Pancreas (tissue), 10 donors: ENCODE measurements around the gene SEC24D. TPM values are rescaled to one million over a fixed set of nuclear protein-coding genes. Genes with fewer than 3 reads are reported as not detected.

Source experiments
- ATAC-seq, 4 donors: fragments of 200-7000 bp; cut with Tn5 transposase; one replicate each; pipeline versions ENCODE4 v1.8.0 to v1.9.1; 2020; ENCODE audit warnings: mild to moderate bottlenecking in 4 of 4, moderate library complexity in 4 of 4
- DNase-seq, 6 donors: peaks; one replicate each; pipeline ENCODE4 v3.0.0-alpha.2; 2020
- FAIRE-seq: peaks from 2 replicates; lab custom pipeline; 2012; peaks lifted over from hg19 to GRCh38; lab: Jason Lieb, UNC
- H3K27ac ChIP-seq, 4 donors: fragments of 200-600 bp; sonication (generic); 1 replicate in 3 of 4; 2 replicates in 1 of 4; pipeline versions ENCODE4 v1.5.0 to v1.8.0; 2020
- H3K27me3 ChIP-seq, 4 donors: fragments of 200-600 bp; one replicate each; pipeline ENCODE4 v1.8.0; 2021
- H3K36me3 ChIP-seq, 3 donors: fragments of 200-600 bp; sonication (generic) in 1 of 3; one replicate each; pipeline versions ENCODE4 v1.5.0 to v1.8.0; 2020 to 2021
- H3K4me1 ChIP-seq, 3 donors: fragments of 200-600 bp; one replicate each; pipeline ENCODE4 v1.8.0; 2021
- H3K4me3 ChIP-seq, 4 donors: fragments of 200-600 bp; sonication (generic) in 2 of 4; one replicate each; pipeline versions ENCODE4 v1.5.0 to v1.8.0; 2020 to 2021
- H3K9me3 ChIP-seq, 4 donors: fragments of 200-600 bp; one replicate each; pipeline ENCODE4 v1.8.0; 2021
- CTCF ChIP-seq, 4 donors: fragments of 200-600 bp; sonication (generic) in 3 of 4; IDR thresholded peaks; one replicate each; pipeline versions ENCODE4 v1.5.0 to v1.8.0; 2021; ENCODE audit warnings: antibody characterized with exemption in 4 of 4
- WGBS, 2 donors: extraction: QIAGEN DNeasy Blood & Tissue Kit; methylation state at CpG; one replicate each; pipeline ENCODE4 v1.1.7; 2013; 5-methylcytosine and 5-hydroxymethylcytosine counted together
- intact Hi-C, 3 donors: fragments of 100-400 bp; cut with DNase I; formaldehyde crosslinking; loops; one replicate each; pipeline versions ENCODE4 v1.11.1 to v1.14.2; 2022
- polyA plus RNA-seq, 2 donors: library from polyadenylated mRNA; stranded (reverse); fragments of 200-250 nt; gene quantifications; one replicate each; pipeline ENCODE4 v1.2.3, GENCODE V29; 2013
- total RNA-seq, 6 donors: library from RNA; stranded (reverse); fragmentation: NEBNext Ultra II Directional in 4 of 6; extraction: Animal tissue kit (Norgen Biotek cat#: 25700) in 4 of 6; gene quantifications; one replicate each; pipeline versions ENCODE4 v1.2.1 to v1.2.4, GENCODE V29; 2021 to 2023
- donor health status: healthy with polysubstance abuse.
- donor health status: DM: no; HTN: no; CAD: no; lungs with moderate emphysema.
- donor health status: DM: no; HTN: no; CAD: no.
- donor health status: control.
- donor health status: control.
- donor health status: Bipolar disorder and iron deficiency.
- donor health status: DM: yes; HTN: yes; CAD: no.
- donor health status: DM: no; HTN: no; CAD: no.
- donor health status: DM: no; HTN: no; CAD: no.
- donor health status: DM: yes; HTN: yes; CAD: no.

The SEC24D gene
- total and polyA plus RNA-seq, 8 donors = 10.9 to 49.6 (median 35.1) TPM

DNA sequence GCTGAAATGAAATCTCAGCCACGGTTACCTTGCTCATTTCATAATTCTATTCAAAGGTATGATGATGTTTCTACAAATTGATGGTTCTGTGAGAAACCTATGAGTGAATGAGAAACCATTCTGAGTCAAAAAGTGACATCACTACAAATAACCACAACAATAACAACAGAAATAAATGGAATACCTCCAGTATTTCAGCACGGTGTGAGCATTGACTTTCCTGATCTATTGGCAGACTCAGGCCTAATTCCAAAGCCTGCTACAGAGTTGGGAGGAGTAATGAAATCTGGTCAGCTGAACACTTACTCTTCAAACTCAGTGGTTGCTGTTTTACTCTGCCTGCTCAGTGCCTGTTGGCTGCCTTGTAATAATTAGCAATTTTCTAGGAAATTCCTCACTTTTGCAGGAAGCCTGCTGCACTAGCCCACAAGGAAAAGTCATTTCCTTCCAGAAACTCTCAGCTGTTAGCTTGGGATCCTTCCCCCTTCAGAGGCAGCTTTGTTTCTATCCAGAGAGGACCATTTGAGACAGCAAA, 33.9 kb upstream of the SEC24D start:
- H3K9me3 ChIP-seq = no peaks in the 10 kb centered on the region
- no peak for TF ChIP-seq CTCF (IDR thresholded peaks at IDR 0.05)
- no peak overlapping the region for H3K4me3 ChIP-seq
- H3K4me1 ChIP-seq = no peaks in the 10 kb centered on the region
- intact Hi-C loops = loop anchor here in 2 of 3 donors (10.0 kb wide), 1 partner anchor 105 kb away; no protein-coding TSS in a partner anchor
- no peak overlapping the region for H3K27ac ChIP-seq
- FAIRE-seq (no peak), ATAC-seq (no peak), DNase-seq (no peak)
- 58 to 60% methylated on average over 2 of the region's 2 CpGs for WGBS, 2 donors
- peaks cover 0 to 3% (median 0%) of the 10 kb centered on the region in 4 donors for H3K27me3 ChIP-seq
- no peaks in the 10 kb centered on the region for H3K36me3 ChIP-seq

- TF ChIP-seq CTCF (IDR thresholded peaks at IDR 0.05) = no peak
- H3K27ac ChIP-seq = no peak overlapping the region
- H3K4me1 ChIP-seq = no peaks in the 10 kb centered on the region
- no peaks in the 10 kb centered on the region for H3K9me3 ChIP-seq
- FAIRE-seq (no peak), DNase-seq (no peak), ATAC-seq (no peak)
- intact Hi-C loops = loop anchor here in 1 of 3 donors (10.0 kb wide), 1 partner anchor 103 kb away; no protein-coding TSS in a partner anchor
- H3K36me3 ChIP-seq = no peaks in the 10 kb centered on the region
- H3K27me3 ChIP-seq = no peaks in the 10 kb centered on the region
- 71 to 84% methylated on average over 3 of the region's 3 CpGs for WGBS, 2 donors
- H3K4me3 ChIP-seq = no peak overlapping the region
These were observed 31.6 kb upstream of the SEC24D start for GRCh38 chr4:118867311-118868067.

DNA sequence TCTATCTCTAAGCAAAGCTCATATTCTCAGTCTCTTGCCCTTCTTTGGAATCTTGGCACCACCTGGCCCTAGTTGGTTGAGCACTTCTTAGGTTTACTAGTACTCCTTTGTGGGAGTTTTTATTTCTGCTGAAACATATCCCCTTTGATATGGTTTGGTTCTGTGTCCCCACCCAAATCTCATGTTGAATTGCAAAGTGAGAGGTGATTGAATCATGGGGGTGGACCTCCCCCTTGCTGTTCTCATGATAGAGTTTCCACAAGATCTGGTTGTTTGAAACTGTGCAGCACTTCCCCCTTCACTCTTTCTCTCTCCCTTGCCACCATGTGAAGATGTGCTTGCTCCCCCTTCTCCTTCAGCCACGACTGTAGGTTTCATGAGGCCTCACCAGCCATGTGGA, 30.5 kb upstream of the SEC24D start:
- FAIRE-seq (no peak), ATAC-seq (no peak), DNase-seq (no peak)
- no peaks in the 10 kb centered on the region for H3K9me3 ChIP-seq
- H3K4me3 ChIP-seq = no peak overlapping the region
- H3K27ac ChIP-seq = no peak overlapping the region
- H3K36me3 ChIP-seq = no peaks in the 10 kb centered on the region
- TF ChIP-seq CTCF (IDR thresholded peaks at IDR 0.05) = no peak
- WGBS, 2 donors = 76 to 90% methylated on average over 1 of the region's 1 CpG
- H3K27me3 ChIP-seq = no peaks in the 10 kb centered on the region
- H3K4me1 ChIP-seq = no peaks in the 10 kb centered on the region
- intact Hi-C loops = loop anchor here in 1 of 3 donors (10.0 kb wide), 1 partner anchor 102 kb away; no protein-coding TSS in a partner anchor

DNA sequence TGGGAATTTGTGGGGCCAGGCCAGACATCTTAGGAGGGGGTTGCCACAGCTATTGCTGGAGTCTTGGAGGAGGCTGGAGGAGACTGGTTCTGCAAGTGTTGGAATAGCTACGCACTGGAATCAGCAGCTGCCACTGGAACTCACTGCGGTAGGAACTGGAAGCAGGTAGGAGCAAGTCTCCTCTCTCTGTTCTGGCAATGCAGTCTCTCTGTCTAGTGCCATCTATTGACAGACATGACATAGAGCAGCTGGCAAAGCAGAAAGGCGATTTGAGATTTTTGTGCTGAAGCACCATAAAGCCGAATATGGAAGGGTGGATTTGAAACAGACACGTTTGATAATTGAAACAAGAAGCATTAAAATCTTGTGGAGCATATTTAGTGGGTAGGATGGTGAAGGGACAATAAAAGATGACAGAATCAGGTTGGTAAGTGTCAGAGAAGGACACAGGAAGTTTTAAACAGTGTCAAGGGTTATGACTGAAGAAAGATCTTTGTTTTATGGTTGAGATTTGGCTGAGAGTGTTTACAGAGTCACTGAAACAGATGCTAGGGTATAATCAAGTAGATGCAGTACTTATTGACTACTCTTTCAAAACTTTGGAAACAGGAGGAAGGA, 29.3 kb upstream of the SEC24D start:
- H3K27me3 ChIP-seq = no peaks in the 10 kb centered on the region
- no peak overlapping the region for H3K27ac ChIP-seq
- peak in 4 of 6 donors; percentile 33 to 65 (median 56) for DNase-seq
- whole genome bisulfite sequencing, 2 donors = 9 to 12% methylated on average over 5 of the region's 5 CpGs
- H3K4me3 ChIP-seq = no peak overlapping the region
- intact Hi-C loops = loop anchor here in 1 of 3 donors (10.0 kb wide), 1 partner anchor 100 kb away; no protein-coding TSS in a partner anchor
- H3K36me3 ChIP-seq = no peaks in the 10 kb centered on the region
- no peaks in the 10 kb centered on the region for H3K4me1 ChIP-seq
- peak; percentile 95 to 100 (median 100) for ATAC-seq
- H3K9me3 ChIP-seq = no peaks in the 10 kb centered on the region
- peak; percentile 13 to 59 (median 46) for TF ChIP-seq CTCF (IDR thresholded peaks at IDR 0.05)
- peak; percentile 26 for FAIRE-seq
